ENCODE data around the gene DPYSL5. TPM values are rescaled to one million over a fixed set of nuclear protein-coding genes. Genes with fewer than 3 reads are reported as not detected.
A peak's percentile ranks its signal among the peaks of the same experiment; 100 is the strongest.

DPYSL5 gene
- total and polyA plus RNA-seq, 2 of the 8 experiments (the other 6 are each of a cell fraction or from before 2014, with no cell fraction given) = 11.9 to 16.4 TPM

- TF ChIP-seq, protein P1, sequence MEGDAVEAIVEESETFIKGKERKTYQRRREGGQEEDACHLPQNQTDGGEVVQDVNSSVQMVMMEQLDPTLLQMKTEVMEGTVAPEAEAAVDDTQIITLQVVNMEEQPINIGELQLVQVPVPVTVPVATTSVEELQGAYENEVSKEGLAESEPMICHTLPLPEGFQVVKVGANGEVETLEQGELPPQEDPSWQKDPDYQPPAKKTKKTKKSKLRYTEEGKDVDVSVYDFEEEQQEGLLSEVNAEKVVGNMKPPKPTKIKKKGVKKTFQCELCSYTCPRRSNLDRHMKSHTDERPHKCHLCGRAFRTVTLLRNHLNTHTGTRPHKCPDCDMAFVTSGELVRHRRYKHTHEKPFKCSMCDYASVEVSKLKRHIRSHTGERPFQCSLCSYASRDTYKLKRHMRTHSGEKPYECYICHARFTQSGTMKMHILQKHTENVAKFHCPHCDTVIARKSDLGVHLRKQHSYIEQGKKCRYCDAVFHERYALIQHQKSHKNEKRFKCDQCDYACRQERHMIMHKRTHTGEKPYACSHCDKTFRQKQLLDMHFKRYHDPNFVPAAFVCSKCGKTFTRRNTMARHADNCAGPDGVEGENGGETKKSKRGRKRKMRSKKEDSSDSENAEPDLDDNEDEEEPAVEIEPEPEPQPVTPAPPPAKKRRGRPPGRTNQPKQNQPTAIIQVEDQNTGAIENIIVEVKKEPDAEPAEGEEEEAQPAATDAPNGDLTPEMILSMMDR (IDR thresholded peaks at IDR 0.05; ENCODE audit: control extremely low read depth in 1 of 3, insufficient read depth in 1 of 3, low read depth in 1 of 3, low read length in 3 of 3) = peak; percentile 48 to 96 (median 82)
- no peak for TF ChIP-seq MAX (IDR thresholded peaks at IDR 0.05)
- TF ChIP-seq ZNF274 (IDR thresholded peaks at IDR 0.05; ENCODE audit: borderline replicate concordance, extremely low read depth, low read length) = no peak
- TF ChIP-seq YY1 (IDR thresholded peaks at IDR 0.05; ENCODE audit: low read depth, low read length) = peak; percentile 61; the same call in 1 of the 2 replicates
- TF ChIP-seq RAD21 (IDR thresholded peaks at IDR 0.05 in 1 of 2, conservative IDR thresholded peaks at IDR 0.05 in 1 of 2; ENCODE audit: low read depth in 2 of 2, low read length in 2 of 2) = peak; percentile 89 to 94
- peak; percentile 39 for TF ChIP-seq EZH2 (IDR thresholded peaks at IDR 0.05; ENCODE audit: low read depth, low read length, severe bottlenecking)
- peak; percentile 58 for TF ChIP-seq CTBP2 (IDR thresholded peaks at IDR 0.05; ENCODE audit: borderline replicate concordance, insufficient read depth, insufficient read length, low read length)
- no peak for TF ChIP-seq ATF3 (IDR thresholded peaks at IDR 0.05; ENCODE audit: insufficient read depth, low read depth, low read length)
- no peak for TF ChIP-seq PHF8 (conservative IDR thresholded peaks at IDR 0.05; ENCODE audit: low read depth, low read length)
Measured at GRCh38 chr2:26846334-26847306, 1.3 kb upstream of the DPYSL5 start (continued).
